T-helper 22 cell (primary cell): Measurements from ENCODE around the gene TMEM258.

Experiments used
- DNase-seq: peaks from one replicate; pipeline ENCODE4 v3.0.0-alpha.2; 2020; ENCODE audit warnings: low read depth

Gene TMEM258

DNA sequence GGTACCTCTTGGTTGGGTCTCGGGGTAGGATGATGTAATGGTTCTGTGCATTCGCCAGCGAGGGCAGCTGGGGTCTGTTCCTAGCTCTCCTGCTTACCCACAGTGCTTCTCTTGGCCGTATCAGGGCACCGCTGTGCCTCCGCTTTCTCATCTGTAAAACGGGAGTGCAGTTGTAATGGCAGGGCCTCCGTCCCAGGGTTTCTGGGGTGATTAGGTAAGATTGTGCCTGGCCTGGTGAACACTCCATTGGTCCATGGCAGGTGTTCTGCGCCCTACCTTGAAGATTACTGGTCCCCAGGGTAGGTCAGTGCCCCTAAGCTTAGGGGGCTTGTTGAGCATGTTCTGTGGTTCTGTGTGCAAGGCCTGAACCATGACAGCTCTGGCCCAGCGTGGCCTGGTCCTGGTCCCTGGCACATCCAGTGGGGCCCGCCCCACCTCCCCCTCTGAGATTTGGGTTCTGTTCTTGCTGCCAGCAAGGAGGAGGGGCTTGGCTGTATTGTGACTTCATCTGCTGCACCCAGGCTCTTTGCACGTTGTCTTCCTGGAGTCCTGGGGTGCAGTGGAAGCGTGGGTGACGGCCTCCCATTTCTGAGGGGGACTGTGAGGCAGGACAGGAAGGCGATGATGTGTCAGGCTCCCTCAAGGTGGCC, 35.1 kb downstream of the TMEM258 start:
- DNase-seq, result no peak

DNA sequence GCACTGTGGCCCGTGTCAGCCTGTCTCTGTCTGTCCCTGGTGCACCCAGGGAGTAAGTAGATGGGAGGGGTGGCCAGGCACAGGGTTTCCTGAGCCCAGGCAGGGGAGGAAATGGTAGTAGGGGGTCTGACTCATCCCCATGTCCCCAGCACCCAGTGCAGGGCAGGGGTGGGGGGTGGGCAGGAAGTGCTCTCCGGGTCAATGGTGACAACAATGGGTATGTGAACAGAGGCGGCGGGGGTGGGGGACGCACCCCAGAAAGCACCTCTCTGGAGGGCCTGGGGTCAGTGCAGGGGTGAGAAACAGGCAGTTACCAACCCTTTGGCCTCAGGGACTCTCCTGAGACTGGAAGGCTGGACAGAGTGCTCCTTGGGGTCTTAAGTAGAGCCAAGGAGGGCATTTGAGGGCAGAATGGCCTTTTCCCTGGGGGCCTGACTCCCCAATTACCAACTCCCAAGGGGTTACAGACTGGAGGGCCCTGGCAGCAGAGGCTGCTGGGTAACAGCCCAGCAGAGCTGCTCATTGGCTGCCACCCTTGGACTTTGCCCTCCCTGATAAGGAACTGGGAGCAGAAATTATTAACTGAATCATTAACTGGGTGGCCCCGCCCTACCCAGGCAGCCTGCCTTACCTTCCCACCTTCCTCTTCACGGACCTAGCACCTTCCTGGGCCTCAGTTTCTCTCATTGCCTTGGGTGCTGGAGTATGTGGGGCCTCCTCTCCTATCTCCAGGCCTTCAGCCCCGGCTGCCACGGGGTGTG, 35.8 kb downstream of the TMEM258 start:
- no peak for DNase-seq

DNA sequence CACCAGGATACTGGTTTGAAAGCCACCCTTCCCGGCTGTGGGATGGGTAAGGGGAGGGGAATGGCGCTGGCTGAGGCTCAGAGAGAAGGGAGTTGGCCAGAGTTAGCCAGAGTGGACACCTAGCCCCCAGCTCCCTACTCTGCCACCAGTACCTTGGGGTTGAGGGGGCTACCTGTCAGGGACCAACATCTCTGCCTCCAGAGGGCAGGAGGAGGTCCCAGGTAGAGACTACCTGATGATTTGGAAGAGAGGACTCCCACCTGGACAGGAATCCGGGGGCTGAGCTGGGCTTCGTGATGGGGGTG, 36.3 kb downstream of the TMEM258 start:
- no peak for DNase-seq

DNA sequence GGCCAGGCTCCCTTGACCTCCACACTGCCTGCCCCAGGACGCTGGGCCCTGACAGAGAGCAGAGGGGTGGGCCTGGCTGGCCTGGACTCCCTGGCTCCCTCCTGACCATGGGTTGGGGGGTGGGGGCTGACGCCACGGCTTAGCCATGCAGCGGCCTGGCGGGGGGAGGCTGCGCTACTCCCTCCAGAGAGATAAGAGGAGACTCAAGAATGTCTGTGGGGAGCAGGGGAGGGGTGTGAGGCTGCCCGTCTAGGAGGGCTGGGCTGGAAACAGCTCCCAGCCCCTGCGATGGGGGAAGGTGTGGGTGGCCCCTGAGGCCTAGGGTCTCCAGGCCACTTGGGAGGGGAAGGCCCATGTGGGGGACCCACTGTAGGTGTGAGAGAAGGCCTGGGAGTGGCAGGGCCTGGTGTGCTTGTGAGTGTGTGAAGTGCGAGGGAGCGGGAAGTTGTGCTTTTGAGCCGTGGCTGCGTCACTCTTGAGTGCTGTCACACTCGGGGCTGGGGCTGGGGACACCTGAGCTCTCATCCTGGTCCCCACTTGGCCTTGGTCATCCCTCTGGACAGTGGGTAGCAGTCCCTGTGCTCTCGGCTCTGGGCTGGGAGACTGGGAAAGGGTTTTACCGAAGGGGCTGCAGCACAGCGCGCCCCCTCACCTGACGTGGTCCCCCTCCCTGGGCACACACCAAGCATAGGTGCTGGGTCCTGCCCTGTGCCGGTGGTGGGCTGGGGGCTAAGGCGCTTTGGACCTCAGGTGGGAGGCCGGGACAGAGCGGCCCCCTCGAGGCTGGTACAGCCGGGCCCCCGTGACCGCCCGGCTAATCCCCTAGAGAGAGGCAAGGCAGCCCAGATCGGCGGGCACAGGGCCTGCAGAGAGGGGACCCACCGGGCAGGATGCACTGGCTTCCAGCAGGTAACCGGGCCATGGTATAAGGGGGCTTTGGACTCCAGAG, 37.6 kb downstream of the TMEM258 start:
- DNase-seq, result no peak

DNA sequence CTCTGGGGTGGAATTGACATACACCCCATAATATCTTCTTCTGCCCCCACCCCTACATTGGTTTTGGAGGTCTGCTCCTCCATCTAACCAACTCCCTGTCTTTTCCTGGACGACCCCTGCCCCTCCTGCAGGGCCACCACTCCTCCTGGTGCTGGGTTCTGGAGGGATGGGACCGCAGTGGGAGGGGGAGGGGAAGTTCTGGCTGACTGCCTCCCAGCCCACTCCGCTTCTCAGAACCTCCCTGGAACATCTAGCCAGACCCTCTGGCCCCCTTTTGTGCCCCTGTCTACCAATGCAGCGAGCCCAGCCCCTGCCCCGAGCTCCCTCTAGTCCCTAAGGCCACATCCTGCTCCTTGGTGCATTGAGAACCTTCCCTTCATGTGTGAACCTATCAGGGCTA, 38.7 kb downstream of the TMEM258 start:
- DNase-seq, result no peak

DNA sequence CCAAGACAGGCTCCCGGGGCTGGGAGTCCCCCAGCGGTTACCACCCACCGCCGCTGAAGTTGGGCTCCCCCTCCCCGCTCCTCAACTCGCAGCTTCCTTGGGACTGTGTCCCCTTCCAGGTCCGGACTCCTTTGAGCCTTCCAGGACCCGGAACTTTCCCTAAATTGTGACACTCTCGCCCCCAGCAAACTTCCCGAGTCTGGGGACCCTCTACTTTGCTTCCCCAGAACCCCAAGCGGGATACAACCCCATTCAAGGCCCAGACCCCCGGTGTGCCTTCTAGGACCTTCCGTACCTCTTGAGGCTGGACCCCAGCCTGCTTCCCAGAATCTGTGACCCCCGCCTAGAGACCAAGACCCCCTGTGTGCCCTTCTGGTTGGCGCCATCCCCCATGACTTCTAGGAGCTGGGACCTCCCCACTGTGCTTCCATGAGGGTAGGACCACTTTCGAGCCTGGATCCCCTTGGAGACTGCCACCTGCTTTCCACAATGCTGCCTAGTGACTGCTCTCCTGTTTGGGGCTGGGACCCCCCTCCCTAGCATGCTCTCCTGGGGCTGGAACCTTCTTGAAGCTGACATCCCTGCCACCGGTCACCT, 39.4 kb downstream of the TMEM258 start:
- DNase-seq, result no peak

DNA sequence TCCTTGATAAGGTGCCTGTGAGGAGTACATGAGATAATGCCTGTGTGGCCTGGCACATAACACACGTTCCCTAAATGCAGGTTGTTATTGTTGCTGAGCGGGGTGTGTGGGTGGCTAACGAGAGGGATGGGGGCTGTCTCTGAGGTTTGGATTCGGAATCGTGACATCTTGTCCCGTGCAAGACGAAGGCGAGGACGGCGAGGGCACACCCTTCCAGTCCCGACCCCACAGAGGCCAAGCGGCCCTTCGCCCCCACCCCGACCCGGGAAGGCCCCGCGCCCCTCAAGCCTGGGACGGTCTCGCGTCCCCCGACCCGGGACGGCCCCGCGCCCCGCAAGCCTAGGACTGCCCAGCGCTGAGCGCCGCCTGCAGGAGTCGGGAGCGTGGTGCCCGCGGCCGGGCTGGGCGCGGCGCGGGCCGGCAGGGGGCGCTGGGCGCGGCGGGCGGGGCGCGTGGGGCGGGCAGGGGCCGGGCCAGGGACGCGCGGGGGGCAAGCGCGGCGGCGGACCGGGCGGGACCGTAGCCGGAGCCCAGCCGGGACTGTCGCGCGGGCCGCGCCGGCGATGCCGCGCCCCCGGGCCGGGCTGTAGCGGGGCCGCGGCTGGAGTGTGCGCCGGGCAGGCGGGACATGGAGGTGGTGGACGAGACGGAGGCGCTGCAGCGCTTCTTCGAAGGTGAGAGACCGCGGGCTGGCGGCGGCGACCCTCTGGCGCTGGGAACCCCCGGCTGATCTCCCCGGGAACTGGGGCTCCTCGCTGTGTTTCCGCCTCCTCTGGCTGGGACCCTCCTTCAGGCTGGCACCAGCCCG, 40.1 kb downstream of the TMEM258 start, which contains the start of gene MYRF:
TSS of gene MYRF (plus strand) at position 520 of the 808 bp plus-strand sequence. CDS start at position 629, 109 bp downstream.
- DNase-seq, result peak; percentile 30

DNA sequence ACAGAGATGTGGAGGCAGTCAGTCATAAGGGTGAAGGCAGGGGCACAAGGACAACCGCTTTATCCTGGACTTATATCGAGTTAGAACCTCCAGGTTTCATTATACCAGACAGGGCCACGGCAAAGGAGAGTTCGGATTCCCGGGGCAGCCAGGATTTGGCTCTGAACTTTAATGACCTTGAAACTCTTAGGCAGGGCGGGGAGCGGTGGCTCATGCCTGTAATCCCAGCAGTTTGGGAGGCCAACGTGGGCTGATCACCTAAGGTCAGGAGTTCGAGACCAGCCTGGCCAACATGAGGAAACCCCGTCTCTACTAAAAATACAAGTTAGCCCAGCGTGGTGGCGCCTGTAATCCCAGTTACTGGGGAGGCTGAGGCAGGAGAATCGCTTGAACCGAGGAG, 41.0 kb downstream of the TMEM258 start:
- DNase-seq, result no peak

DNA sequence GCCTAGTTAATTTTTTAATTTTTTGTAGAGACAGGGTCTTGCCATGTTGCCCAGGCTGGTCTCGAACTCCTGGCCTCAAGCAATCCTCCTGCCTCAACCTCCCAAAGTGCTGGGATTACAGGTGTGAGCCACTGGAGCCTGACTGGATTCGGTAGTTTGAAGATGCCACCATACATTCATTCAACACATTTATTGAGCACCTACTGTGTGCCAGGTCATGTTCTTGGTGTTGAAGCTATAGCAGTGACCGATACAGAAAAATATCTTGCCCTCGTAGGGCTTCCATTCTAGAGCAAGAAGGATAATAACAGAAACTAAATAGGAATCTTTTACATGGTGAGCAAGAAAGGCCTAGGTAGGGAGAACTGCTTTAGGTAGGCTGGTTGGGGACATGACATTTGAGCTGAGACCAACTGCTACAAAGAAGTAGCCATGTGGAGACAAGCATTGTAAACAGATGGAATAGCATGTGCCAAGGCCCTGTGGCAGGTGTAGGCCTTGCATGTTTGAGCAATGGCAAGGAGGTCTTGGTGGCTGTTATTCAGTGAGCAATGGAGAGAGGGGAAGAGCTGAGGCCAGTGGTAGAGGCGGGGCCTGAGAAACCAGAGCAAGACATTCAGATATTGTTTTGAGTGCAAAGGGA, 41.6 kb downstream of the TMEM258 start:
- DNase-seq, result no peak

DNA sequence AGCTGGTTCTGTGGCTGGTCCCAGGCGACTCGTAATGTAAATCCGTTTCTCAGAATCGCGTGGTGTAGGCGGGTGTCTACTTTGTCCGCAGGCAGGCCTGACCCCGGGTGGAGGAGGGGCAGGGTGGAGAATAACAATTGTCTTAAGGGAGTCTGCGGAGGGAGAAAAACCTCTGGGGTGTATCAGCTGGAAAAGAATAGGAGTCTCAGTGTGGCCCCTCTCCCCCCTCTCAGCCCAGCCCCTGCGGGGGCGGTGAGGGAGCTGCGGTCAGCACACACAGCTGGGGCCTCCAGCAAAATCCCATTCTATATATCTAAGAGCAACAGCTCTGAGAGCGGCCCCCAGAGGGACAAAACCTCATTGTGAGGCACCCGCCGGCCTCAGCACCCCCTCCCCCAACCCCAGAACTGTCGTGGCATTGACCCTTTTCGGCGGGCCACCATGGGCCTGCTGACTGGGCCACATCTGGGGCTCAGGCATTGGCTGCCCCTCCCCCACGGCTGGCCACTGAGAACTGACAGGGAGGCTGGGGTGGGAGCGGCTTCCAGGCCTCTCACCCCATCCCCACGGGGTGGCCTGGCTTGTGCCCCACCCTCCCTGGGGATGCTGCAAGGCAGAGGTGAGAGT, 42.7 kb downstream of the TMEM258 start:
- DNase-seq, result no peak

DNA sequence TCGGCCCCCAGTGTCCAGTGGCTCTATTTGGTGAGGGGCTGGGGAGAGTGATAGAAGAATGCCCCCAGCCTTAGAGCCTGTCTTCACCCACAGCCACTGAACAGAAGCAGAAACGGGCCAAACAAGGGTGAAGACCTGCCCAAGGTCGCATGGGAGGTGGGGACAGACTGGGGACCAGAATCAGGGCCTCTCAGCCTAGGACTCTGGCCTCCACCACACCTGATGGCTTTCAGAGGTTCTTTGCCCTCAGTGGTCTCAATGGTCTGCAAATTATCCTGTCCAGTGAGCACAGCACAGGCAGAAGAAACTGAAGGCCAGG, 44.5 kb downstream of the TMEM258 start:
- no peak for DNase-seq

DNA sequence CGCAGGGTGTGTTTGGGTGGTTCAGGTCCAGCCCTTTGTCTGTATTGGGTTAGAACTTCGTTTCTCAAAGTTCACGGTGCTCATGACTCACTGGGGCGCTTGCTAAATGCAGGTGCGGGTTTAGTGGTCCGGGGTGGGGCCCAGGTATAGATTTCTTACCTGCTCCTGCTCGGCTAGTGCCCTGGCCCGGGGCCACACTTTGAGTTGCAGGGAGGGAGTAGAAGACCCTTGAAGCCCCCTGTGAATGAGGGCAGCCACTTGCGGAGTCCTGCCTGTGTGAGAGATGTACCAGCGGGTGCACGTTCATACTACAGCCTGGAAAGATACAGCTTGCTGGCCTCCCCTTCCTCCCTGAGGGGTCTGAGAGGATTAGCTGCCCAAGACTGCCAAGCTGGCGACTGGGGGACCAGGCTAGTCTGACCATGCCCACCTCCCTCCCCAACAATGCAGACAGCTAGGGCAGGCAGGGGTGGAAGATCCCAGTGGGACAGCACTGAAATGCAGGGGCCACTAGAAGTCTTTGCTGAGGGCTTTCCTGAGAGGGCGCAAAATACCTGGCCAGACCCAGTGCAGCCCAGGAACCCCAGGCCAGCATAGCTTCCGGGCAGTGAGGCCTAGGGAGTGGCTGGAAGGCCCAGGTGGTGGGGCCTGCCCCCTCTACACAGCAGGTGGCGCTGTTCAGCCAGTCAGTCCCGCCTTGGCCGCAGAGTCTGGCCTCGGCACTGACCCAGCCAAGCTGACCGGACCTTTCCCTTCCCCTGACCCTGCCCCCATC, 45.0 kb downstream of the TMEM258 start:
- no peak for DNase-seq

DNA sequence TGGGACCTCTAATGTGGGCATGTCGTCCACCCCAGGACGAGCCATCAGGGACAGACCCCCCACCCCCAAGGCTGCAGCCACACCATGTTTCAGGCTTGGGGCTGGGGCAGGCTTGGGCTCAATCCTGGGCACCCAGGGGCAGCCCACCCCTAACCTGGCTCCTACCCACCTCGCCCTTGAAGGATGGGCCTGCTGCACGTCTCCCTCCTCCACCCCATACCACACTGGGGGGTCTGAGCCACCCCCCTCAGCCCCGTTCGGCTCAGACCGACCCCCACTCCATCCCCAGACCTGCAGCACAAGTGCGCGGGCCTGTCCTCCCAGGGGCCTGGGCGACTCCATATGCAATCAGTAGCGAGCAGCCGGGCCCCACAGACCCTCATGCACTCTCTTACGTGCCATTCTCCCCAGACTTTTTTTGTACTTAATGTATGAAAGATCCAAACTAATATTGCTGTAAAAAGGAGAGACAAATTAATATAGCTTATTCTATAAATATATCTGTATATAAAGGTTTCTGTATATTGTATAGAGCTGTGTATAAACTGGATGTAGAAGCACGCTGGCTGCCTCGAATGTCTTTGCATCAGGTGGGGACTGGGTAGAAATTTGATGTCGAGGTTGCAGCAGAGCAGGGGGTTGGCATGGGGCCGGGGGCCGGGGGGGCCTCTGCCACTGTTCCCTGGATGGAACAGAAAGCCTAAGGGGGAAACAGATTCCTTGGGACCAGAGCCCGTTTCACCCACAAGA, 45.8 kb downstream of the TMEM258 start:
- no peak for DNase-seq

DNA sequence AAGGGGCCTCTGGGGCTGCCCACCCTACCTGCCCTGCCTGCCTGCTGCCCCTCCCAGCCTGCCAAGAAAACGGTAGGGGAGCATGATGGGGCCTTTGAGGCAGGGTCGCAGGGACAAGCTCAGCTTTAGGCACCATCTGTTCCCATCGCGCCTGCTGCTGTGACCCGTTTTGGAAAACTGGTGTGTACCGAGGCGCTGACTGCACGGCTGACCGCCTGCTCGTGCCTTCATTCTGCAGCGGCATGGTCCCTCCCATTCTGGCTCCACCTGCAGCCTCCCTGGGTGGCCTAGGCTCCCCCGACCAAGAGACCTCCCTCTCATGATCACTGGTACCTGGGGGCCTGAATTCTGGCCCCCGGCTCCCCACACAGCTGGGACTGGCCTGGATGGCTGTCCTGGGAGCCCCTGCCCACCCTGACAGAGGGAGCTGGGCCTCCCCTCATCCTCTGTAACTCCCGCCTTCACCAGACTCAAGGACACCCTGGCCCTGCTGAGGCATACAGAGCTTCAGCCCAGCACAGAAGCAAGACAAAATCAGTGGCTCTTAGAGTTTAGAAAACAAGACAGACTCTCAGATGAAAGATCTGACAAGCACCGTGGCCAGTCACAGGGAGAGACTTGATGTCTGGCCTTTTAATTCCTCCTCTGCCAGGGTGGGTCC, 46.5 kb downstream of the TMEM258 start:
- no peak for DNase-seq

DNA sequence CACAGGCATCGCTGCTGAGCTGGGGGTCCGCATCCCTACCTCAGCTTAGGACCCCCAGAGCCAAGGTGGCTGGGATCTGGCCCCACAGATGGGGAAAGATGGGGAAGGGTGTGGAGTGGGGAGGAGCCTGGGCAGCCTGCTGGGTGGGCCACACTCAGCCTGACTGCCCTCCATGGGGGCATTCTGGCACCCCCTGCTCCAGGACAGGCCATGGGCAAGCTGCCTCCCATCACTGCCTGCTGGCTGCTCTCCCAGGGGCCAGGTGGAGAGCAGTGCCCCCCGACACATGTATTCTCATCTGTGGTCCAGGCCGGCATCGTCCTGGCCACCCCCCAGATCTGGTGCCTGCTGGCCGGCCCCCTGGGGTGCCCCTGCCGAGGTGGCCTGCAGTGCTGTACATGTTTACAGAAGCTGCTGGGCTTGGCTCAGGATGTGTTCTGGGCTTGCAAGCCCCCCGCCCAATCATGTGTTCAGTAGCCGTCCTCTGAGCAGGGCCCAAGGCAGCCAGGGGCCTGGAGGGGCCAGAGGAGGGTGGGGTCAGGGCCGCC, 47.7 kb downstream of the TMEM258 start:
- DNase-seq, result no peak

DNA sequence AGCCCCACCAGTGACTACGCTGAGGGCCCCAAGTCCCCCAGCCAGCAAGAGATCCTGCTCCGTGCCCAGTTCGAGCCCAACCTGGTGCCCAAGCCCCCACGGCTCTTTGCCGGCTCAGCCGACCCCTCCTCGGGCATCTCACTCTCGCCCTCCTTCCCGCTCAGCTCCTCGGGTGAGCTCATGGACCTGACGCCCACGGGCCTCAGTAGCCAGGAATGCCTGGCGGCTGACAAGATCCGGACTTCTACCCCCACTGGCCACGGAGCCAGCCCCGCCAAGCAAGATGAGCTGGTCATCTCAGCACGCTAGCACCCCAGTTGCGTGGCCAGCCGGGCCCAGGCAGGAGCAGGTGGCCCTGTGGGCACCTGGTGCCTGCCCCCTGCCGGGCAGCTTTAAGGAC, 48.2 kb downstream of the TMEM258 start:
- no peak for DNase-seq

DNA sequence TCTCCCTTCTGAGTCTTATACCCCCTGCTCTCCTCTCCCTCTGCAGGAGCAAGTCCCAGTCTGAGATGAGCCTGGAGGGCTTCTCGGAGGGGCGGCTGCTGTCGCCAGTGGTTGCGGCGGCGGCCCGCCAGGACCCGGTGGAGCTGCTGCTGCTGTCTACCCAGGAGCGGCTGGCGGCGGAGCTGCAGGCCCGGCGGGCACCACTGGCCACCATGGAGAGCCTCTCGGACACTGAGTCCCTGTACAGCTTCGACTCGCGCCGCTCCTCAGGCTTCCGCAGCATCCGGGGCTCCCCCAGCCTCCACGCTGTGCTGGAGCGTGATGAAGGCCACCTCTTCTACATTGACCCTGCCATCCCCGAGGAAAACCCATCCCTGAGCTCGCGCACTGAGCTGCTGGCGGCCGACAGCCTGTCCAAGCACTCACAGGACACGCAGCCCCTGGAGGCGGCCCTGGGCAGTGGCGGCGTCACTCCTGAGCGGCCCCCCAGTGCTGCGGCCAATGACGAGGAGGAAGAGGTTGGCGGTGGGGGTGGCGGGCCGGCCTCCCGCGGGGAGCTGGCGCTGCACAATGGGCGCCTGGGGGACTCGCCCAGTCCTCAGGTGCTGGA, 48.8 kb downstream of the TMEM258 start:
- no peak for DNase-seq

DNA sequence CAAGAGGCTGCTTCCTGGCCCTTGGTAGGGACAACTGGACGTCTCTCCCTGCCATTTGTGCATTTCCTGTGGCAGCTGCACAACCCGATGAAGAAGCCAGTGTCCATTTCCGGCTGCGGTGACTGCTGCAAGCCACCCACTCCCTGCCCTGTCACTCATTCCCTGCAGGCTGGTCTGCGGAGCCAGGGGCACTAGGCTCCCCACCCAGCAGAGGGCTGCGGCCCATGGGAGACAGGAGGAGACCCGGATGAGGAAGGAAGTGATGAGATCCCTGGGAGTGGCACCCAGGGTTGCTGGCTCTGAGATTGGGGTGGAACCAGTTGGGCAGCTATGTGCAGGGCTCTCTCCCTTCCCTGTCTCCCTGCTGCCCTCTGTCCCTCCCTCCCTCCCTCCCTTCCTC, 50.0 kb downstream of the TMEM258 start:
- DNase-seq, result no peak
